ENCODE data around the gene PCP2.

DNA sequence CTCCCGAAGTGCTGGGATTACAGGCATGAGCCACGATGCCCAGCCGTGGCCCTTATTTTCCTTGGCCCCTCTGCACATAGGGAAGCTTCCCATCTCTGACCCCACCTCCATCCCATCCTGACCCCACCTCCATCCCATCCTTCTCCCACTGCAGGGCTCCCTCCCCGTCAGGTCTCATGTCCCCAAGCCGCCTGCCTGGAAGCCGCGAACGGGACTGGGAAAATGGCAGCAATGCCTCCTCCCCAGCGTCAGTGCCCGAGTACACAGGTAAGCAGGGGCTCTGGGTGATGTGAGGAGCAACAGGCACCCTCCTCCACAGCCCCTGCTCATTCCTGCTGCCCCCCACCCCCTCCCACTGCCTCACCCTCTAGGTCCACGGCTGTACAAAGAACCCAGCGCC is 16.3 kb downstream of the PCP2 start:
- TF ChIP-seq, protein P1, sequence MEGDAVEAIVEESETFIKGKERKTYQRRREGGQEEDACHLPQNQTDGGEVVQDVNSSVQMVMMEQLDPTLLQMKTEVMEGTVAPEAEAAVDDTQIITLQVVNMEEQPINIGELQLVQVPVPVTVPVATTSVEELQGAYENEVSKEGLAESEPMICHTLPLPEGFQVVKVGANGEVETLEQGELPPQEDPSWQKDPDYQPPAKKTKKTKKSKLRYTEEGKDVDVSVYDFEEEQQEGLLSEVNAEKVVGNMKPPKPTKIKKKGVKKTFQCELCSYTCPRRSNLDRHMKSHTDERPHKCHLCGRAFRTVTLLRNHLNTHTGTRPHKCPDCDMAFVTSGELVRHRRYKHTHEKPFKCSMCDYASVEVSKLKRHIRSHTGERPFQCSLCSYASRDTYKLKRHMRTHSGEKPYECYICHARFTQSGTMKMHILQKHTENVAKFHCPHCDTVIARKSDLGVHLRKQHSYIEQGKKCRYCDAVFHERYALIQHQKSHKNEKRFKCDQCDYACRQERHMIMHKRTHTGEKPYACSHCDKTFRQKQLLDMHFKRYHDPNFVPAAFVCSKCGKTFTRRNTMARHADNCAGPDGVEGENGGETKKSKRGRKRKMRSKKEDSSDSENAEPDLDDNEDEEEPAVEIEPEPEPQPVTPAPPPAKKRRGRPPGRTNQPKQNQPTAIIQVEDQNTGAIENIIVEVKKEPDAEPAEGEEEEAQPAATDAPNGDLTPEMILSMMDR (IDR thresholded peaks at IDR 0.05): no peak
- no peak for TF ChIP-seq POLR2AphosphoS5 (IDR thresholded peaks at IDR 0.05; ENCODE audit: low read depth, low read length)
- no peak for TF ChIP-seq TCF7L2 (IDR thresholded peaks at IDR 0.05; ENCODE audit: low read depth, low read length)
